ENCODE data around the gene FGD3. TPM values are rescaled to one million over a fixed set of nuclear protein-coding genes. Genes with fewer than 3 reads are reported as not detected.

Gene FGD3
- total and polyA plus RNA-seq, 2 of the 8 experiments (the other 6 are each of a cell fraction or from before 2014, with no cell fraction given): 1.4 to 1.9 TPM

- no peak overlapping the region for H4K8ac ChIP-seq (ENCODE audit: extremely low read depth, insufficient read depth, low read length)
- no peak overlapping the region for H2AFZ ChIP-seq (ENCODE audit: low read length)
- H3K23ac ChIP-seq (ENCODE audit: insufficient read length): no peak overlapping the region
- H2AK5ac ChIP-seq (ENCODE audit: low read depth, low read length): no peak overlapping the region
- no peaks in the 10 kb centered on the region for H4K20me1 ChIP-seq (replicated peaks in 1 of 2; ENCODE audit: control insufficient read depth in 1 of 2, insufficient read depth in 2 of 2, low read length in 2 of 2)
- POLR2A ChIA-PET (ENCODE audit: partially characterized antibody): no interaction called here
- no peak overlapping the region for H2BK20ac ChIP-seq (ENCODE audit: low read length)
- H3K79me2 ChIP-seq (ENCODE audit: control insufficient read depth in 1 of 2, insufficient read depth in 2 of 2, low read length in 2 of 2): no peaks in the 10 kb centered on the region
- no peak overlapping the region for H4K5ac ChIP-seq (ENCODE audit: insufficient read length, low read depth, low read length)
- H3K4ac ChIP-seq (replicated peaks; ENCODE audit: insufficient read length, low read depth, low read length): no peak overlapping the region
- H3K14ac ChIP-seq (ENCODE audit: insufficient read length): no peak overlapping the region
- H2BK5ac ChIP-seq (ENCODE audit: low read depth, low read length): no peak overlapping the region
- FAIRE-seq (no peak), DNase-seq (ENCODE audit: low read depth in 1 of 2, low spot score in 2 of 2) (no peak)
- no peak overlapping the region; the same call in 1 of the 2 replicates for H2BK15ac ChIP-seq (ENCODE audit: low read length)
- H3K56ac ChIP-seq (replicated peaks; ENCODE audit: insufficient read length, low read depth, low read length): no peak overlapping the region
- no peak overlapping the region for H2BK120ac ChIP-seq (replicated peaks; ENCODE audit: low read depth, low read length)
- H3K18ac ChIP-seq (ENCODE audit: extremely low read depth, low read length): no peak overlapping the region; the same call in 1 of the 2 replicates
- H3K4me1 ChIP-seq (replicated peaks in 1 of 4; ENCODE audit: control insufficient read depth in 3 of 4, insufficient read depth in 4 of 4, low read length in 3 of 4): peaks cover 0 to 9% (median 1%) of the 10 kb centered on the region in 4 experiments; a peak in 4 of 7 replicates
- no peak overlapping the region for H4K91ac ChIP-seq (replicated peaks; ENCODE audit: insufficient read length, low read length)
- no peak overlapping the region for H3K4me2 ChIP-seq (ENCODE audit: insufficient read depth in 1 of 2, low read depth in 2 of 2, low read length in 2 of 2)
- H2BK12ac ChIP-seq (ENCODE audit: low read depth, low read length): no peak overlapping the region
- H3K27me3 ChIP-seq (replicated peaks in 1 of 4; ENCODE audit: control insufficient read depth in 3 of 4, extremely low read depth in 1 of 4, insufficient read depth in 3 of 4, low read length in 3 of 4): no peaks in the 10 kb centered on the region
- H3K79me1 ChIP-seq (ENCODE audit: low read depth, low read length): no peaks in the 10 kb centered on the region
- TF ChIP-seq CBX8 (IDR thresholded peaks at IDR 0.05; ENCODE audit: borderline replicate concordance, low read depth, low read length): no peak
- H3K23me2 ChIP-seq (ENCODE audit: low read depth, low read length): no peaks in the 10 kb centered on the region
- H3K4me3 ChIP-seq (ENCODE audit: extremely low read depth in 1 of 4, insufficient read depth in 2 of 4, low read depth in 3 of 4, low read length in 4 of 4): no peak overlapping the region
- no peak overlapping the region for H3K27ac ChIP-seq (ENCODE audit: low read depth, low read length)
- no peaks in the 10 kb centered on the region for H3K36me3 ChIP-seq (ENCODE audit: control insufficient read depth in 2 of 4, insufficient read depth in 4 of 4, low read length in 3 of 4)
- no peak overlapping the region for H3K9ac ChIP-seq (replicated peaks in 1 of 4; ENCODE audit: extremely low read depth in 1 of 4, low read depth in 3 of 4, low read length in 3 of 4)
- 92% methylated on average over 3 of the region's 3 CpGs; no CpG with 5 or more reads in 1 of the 2 experiments for WGBS, 2 experiments (ENCODE audit: extremely low coverage in 1 of 2, insufficient coverage in 1 of 2, insufficient read length in 1 of 2, insufficient replicate concordance in 2 of 2, low coverage in 1 of 2, low lambda C conversion rate in 2 of 2, missing lambda C conversion rate in 1 of 2)
- H3K9me3 ChIP-seq (ENCODE audit: insufficient read depth in 2 of 2, low read depth in 1 of 2, low read length in 1 of 2): 0 out of 4 replicates have a peak, but pooled peaks cover 0 to 2% of the 10 kb centered on the region in 2 experiments
- CTCF ChIA-PET (ENCODE audit: partially characterized antibody): no interaction called here
Observed at GRCh38 chr9:92960561-92961290, 13.4 kb downstream of the FGD3 start.

Data from H1 (cell line).